Activated CD4-positive, CD25-positive, alpha-beta regulatory T cell treated with anti-CD3 and anti-CD28 coated beads, Interleukin-2, amount 50 U/mL, for 16 hours (primary cell): ENCODE measurements around the gene ZNF471.
A peak's percentile ranks its signal among the peaks of the same experiment; 100 is the strongest.

Experiments
- DNase-seq: peaks from one replicate; pipeline ENCODE4 v3.0.0-alpha.2; 2020; ENCODE audit warnings: low read depth, low spot score

ZNF471 gene

DNA sequence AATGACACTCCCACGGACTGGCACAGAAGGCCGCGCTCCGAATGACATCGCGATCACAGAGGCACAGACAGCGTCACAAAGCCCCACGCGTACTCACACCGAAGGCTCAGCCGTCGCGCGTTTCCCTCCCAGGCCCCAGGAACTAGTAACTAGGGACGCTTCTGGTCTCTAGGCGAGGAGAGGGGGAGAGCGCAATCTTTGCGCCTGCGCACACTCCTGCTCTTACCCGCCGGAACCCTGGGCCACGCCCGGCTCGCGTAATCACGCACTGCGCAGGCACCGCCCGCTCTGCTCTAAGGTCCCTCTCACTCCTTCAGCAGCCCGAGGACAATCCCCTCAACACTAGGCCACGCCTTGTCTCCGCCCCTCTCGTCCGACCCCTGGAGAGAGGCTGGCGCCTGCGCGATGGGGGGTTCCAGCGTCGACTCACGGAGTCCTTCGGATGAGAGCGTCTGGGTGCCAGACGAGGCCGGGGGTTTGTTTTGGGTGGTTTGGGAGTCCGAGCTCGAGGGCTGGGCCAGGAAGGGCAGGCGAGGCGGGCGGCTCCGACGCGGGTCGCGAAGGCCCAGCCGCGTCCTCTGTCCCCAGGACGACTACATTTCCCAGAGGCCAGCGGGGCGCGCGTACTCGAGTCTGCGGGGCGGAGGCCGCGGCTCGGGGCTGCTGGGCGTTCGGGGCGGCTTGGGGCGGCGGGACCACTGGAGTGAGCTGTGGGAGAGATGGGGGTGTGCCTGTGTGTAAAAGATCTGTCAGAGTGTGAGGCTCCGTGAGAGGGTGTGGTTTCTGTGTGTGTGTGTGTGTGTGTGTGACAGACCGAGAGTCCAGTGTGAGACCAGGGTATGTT, at the start of gene ZNF471:
Gene ZNF471, plus strand, starts transcription at position 410 of the 844 bp plus-strand sequence. CDS start 3,717 bp downstream, outside the sequence.
- peak; percentile 31 for DNase-seq

- DNase-seq, result no peak
Measured at GRCh38 chr19:56474308-56474707, 33.3 kb upstream of the ZNF471 start.

DNA sequence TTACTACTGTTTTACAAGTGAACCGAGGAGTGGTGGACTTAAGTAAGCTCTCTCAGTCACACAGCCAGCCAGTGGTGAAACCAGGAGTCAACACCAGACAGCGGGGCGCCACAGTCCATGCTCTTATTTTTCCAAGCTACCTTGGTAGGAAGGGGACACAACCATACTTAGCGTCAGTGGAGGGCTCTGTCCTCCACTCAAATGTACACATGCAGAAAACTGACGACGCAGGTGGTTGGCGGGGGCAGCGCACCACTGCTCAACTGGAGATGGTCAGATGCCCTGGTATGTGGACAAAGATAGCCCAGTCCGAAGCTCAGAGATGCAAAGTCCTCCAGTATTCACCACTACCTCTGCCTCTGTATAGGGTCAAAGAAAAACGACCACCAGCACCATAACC, 31.6 kb upstream of the ZNF471 start:
- DNase-seq, result no peak

DNA sequence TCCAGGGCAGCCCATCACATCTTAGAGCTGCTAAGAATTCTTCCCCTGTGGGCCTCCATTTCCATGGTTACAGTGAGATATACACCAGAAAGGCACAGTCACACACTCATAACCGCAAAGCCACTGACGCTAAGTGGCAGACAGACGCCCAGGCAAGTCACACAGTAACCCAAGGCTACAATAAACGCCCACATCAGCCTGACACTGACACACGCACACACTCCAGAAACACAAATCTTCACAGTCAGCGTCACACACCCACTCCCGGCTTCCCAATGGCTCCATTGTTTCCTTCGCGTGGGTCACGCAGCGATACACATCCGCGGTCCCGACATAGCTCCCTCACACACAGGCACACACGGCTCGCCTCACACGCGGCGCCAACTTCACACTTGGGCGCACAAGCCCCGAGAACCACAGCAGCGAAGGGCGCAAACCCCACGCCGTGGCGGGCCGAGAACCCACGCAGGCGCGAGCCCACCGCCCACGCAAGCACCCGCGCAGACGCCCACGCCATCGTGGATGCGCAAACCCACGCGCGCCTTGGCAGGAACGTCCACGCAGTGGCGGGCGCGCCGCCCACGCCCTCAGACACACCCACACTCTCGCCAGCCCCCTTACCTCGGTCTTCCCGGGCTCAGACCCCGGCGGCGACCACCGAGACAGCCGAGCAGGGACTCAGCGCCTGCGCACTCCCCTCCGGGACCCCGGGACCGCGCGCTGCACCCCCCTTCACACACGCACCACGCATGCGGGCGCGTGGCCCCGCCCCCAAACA, 30.8 kb upstream of the ZNF471 start, which contains the start of gene ZNF667:
Gene ZNF667, minus strand, starts transcription at position 695 of the 778 bp plus-strand sequence. CDS start 14,975 bp downstream, outside the sequence.
- no peak for DNase-seq

- peak; percentile 10 for DNase-seq
Measured at GRCh38 chr19:56477429-56478338, 30.0 kb upstream of the ZNF471 start.

- DNase-seq, result no peak
Measured at GRCh38 chr19:56491399-56491798, 16.3 kb upstream of the ZNF471 start.

DNA sequence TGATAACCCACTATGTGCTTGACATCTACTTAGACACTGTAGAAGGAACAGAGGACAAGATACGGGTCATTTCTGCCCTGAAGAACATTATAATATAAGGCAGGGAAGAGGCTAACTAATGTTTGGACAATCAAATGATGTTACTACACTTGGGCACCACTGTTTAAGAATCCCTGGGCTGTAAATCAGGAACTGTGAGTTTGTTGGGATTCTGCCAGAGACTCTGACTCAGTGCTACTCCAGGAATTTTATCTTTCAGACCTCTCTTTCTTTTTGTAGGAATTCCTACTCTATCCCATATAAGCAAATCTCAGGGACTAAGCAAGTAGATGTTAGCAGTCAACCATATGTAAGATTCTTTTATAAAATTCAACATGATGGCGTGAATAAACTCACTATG, 3.1 kb upstream of the ZNF471 start:
- DNase-seq, result no peak

DNA sequence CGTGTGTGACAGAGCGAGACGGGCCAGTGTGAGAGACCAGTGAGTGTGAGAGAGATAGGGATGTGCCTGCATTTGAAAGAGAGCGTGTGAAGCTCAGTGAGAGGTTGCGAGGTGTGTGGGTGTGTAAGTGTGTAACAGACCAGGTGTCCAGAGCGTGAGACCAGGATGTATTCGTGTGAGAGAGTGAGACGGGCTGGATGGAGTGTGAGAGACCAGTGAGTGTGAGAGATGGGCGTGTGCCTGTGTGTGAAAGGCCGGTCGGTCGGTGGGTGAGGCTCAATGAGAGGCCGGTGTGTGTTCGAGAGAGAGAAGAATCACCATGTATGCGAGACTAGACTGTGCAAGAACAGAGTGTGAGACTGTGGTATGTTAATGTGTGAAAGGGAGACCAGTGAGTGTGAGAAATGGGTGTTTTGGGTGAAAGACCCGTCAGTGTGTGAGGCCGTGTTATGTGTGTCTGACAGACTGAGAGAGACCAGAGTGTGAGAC, 679 bp downstream of the ZNF471 start:
- no peak for DNase-seq

- DNase-seq, result no peak
Measured at GRCh38 chr19:56525214-56525860, 17.7 kb downstream of the ZNF471 start.

GRCh38 chr19:56537442-56537841, 29.8 kb downstream of the ZNF471 start:
- no peak for DNase-seq

DNA sequence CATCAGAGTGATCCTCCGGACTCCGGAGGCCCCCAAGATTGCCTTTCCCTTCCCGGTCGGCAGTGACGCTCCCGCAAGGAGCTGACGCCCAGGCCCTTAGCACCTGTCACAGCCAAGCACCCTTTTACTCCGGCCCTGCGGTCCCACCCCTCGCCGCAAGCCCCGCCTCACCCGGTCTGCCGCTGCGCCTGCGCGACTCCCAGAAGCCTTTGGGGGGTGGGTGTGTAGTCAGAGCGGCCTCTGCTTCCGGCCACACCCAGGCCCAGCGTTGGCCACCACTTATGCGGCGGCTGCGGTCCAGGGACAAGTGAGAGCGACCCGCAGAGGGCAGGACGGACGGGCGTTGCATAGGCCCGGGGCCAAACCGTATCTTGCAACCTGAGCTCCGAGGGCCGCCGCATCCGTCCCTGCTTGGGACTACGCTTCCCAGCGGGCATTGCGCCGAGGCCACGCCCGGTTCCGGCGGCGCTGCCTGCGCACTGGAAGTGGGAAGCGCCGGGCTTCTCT, 30.7 kb downstream of the ZNF471 start:
- peak; percentile 80 for DNase-seq

- DNase-seq, result peak; percentile 42
Measured at GRCh38 chr19:56538761-56539263, 31.2 kb downstream of the ZNF471 start, which contains the start of gene ZFP28. Gene ZFP28, plus strand, starts transcription at chr19:56538948. Its CDS starts 71 bp downstream, at chr19:56539019.

- DNase-seq, result no peak
Measured at GRCh38 chr19:56543776-56544175, 36.1 kb downstream of the ZNF471 start.

DNA sequence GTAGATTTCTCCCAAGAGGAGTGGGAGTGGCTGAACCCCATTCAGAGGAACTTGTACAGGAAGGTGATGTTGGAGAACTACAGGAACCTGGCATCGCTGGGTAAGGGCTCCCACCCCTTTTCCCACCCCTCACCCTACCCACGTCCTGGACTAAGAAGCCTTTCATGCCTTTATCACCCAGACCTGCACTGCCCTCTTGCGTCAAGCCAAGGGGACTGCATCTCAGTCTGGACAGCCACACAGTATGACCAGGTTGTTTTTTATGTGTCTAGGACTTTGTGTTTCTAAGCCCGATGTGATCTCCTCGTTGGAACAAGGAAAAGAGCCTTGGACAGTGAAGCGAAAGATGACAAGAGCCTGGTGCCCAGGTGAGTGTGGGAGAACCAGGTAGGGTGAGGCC, 39.9 kb downstream of the ZNF471 start:
- no peak for DNase-seq

DNA sequence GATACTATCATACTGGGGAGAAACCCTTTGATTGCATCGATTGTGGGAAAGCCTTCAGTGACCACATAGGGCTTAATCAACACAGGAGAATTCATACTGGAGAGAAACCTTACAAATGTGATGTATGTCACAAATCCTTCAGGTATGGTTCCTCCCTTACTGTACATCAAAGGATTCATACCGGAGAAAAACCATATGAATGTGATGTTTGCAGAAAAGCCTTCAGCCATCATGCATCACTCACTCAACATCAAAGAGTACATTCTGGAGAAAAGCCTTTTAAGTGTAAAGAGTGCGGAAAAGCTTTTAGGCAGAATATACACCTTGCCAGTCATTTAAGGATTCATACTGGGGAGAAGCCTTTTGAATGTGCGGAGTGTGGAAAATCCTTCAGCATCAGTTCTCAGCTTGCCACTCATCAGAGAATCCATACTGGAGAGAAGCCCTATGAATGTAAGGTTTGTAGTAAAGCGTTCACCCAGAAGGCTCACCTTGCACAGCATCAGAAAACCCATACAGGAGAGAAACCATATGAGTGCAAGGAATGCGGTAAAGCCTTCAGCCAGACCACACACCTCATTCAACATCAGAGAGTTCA, 46.7 kb downstream of the ZNF471 start:
- DNase-seq, result no peak

DNA sequence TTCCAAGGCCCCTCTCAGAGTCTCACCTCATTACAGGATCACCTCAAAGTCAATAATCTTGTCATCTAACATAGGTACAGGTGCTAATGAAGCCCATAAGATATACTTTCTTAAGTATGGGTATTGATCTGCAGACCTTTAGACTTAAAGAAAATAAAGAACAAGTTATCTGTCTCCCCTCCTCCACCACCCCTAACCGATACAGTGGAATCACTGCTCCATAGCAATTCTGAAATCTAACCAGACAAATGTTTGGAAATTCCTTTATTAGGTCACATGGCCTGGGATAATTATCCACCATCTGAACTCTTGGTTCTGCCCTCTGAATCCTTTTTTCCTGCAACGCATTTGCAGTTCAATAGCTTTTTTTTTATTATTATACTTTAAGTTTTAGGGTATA, 55.1 kb downstream of the ZNF471 start:
- no peak for DNase-seq

- DNase-seq, result peak; percentile 11
Measured at GRCh38 chr19:56566904-56567273, 59.2 kb downstream of the ZNF471 start.

GRCh38 chr19:56567274-56568120, 59.8 kb downstream of the ZNF471 start, which contains the start of gene ZNF470:
Gene ZNF470, plus strand, starts transcription at chr19:56567468. Its CDS starts 2,844 bp downstream, at chr19:56570312.
- peak; percentile 75 for DNase-seq

DNA sequence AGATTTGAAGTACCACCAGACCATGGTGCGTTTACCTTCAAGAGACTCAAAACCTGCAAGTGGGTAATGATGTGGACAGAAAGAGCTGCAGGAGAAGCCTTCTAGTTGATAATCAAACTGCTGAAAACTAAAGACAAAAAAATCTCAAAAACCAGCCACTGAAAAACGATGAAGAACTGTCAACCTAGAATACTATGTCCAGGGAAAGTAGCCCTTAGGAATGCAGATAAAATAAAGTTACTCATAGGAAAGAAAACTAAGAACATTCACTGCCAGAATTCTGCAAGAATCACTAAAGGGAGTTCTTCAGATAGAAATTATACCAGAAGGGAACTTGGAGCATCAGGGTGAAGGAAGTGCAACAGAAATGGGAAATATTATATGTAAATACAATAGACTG, 64.9 kb downstream of the ZNF471 start:
- DNase-seq, result no peak
